ENCODE data around the gene SLC9B1.

GRCh38 chr4:102862747-102863146, 156.8 kb downstream of the SLC9B1 start:
- TF ChIP-seq FOXK2 (IDR thresholded peaks at IDR 0.05): no peak
- TF ChIP-seq TARDBP (IDR thresholded peaks at IDR 0.05): no peak
- TF ChIP-seq SP1 (IDR thresholded peaks at IDR 0.05): no peak
- TF ChIP-seq PKNOX1 (IDR thresholded peaks at IDR 0.05): no peak
- TF ChIP-seq ELF4 (IDR thresholded peaks at IDR 0.05): no peak
- no peak for TF ChIP-seq FOXM1 (IDR thresholded peaks at IDR 0.05; ENCODE audit: borderline replicate concordance)
- no peak for TF ChIP-seq NFRKB (IDR thresholded peaks at IDR 0.05)
- no peak for TF ChIP-seq ARNT (IDR thresholded peaks at IDR 0.05)
- TF ChIP-seq LEF1 (IDR thresholded peaks at IDR 0.05; ENCODE audit: borderline replicate concordance): no peak
